ENCODE data around the gene CPLX3. TPM values are rescaled to one million over a fixed set of nuclear protein-coding genes. Genes with fewer than 3 reads are reported as not detected.

CPLX3 gene
- total RNA-seq, 1 experiment from 2014 or later, result 0.26 TPM

DNA sequence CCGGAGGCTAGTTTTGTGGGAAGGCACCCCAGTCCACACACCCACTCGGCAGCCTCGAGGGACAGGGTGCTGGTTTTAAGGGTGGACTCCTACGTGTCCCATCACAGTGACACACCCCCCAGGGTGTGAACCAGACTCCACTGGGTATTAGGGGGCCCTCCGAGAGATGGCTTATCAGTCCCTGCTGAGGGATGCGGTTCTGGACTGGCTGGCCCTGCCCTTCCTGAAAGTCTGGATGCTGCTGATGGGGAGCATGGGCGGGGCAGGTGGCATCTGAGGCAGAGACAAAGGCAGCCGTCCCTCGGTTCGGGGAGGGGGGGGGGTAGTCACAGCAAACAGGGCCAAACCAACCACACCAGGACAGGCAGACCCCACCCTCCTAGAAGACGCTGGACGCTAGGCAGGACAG, 17.5 kb downstream of the CPLX3 start:
- no peak for DNase-seq (ENCODE audit: low read depth)

DNA sequence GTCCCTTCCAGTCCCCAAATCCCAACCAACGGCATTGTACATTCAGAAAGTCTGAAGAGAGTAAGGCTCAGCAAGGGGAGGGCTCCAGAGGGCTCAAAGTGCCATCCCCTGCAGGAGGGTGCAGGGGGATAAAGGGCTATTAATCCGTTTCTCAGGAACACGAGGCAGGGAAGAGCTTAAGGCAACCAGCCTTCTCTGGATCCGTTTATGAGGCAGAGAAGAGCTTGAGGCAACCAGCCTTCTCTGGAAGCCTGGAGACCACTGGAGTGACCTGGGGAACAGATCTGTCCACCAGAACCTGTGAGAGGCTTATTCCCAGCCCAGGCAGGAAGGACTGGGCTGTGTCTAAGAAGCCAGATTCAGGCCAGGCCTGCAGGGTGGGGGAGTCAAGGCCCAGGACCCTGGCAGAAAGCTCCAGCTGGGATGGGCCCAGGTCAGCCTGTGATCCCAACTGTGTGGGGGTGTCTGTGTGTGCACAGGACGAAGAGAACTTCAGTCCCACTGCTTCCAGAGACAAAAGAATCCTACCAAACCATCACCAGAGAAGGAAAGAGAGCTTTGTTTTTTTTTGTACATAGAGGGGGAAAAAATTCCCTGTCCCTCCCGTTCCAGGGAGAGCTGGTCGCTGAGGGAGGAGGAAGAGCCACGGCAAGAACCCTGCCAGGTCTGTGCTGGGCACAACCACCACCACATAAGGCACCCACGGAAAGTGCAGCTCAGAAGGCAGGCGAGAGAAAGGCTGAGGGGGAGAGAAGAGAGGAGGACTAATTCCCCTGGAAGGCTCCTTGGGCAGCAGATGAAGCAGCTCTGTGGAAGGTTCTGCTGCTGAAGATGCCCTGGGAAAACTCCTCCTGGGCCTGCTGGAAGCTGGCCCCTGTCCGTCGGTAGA, 18.1 kb downstream of the CPLX3 start:
- DNase-seq (ENCODE audit: low read depth), result no peak

DNA sequence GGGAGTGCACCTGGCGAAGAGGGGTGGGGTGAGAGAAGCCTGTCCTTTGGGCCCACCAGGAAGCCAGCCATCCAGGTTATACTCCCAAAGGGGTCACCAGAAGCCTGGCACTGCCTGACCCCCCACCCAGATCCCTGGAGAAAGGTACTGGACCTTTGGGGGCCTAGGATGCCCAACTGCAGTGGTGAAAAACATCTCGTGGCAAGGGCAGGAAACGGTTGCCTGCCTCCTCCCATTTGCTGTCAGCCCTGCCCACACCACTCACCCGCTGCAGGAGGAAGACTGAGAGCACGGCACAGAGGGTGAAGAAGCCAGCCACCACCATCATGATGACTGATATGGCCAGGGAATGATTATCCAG, 18.8 kb downstream of the CPLX3 start:
- DNase-seq (ENCODE audit: low read depth), result no peak

DNA sequence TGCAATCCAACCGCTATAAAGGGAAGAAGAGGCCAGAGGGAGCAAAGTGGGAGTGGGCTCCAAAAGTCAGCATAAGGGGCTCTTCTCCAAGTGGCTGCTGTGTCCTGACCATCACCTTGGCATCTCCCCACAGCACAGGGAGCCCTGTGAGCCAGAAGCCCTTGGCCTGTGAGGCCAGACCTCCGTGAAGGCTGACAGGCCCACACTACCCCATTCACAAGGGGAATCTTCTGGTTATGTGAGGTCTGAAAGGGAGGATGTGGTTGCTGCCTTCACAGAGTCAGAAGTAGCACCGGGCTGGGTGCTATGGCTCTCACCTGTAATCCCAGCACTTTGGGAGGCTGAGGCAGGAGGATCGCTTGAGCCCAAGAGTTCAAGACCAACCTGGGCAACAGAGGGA, 19.2 kb downstream of the CPLX3 start:
- DNase-seq (ENCODE audit: low read depth), result no peak

DNA sequence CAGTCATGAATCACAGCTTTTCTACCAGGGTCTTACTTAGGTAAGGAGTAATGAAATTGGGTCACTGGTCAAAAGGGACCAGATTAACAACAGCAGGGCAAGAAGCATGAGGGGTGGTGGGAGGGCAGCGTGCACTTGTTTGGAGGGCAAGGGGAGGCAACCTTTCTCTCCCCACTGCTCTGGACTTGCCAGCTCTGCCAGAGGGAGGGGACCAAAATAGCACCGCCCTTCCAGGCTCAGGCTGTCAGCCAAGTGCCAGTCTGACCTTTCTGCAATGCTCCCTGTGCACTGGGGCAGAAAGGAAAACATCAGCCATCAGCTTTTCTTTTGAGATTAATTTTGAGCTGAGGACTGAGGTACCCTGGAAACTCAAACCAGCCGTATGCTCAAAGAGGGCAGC, 21.0 kb downstream of the CPLX3 start:
- DNase-seq (ENCODE audit: low read depth), result no peak

DNA sequence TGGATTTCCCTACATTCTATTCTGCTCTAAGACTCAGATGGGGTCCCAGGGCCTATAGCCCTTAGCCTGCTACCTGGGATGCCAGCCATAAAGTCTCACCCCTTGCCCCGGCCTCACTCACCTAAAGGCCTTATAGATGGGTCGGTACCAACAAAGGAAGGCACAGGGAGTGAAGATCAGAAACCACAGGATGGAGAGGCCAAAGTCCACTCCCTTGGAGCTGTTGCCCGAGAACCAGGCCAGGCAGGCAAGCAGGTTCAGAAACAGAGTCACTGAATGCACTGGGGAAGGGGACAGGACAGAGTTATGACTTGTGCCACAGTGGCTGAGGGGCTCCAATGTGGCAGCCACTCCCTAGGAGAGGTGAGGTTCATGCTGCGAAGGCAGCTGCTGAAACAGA, 24.0 kb downstream of the CPLX3 start:
- DNase-seq (ENCODE audit: low read depth), result no peak

DNA sequence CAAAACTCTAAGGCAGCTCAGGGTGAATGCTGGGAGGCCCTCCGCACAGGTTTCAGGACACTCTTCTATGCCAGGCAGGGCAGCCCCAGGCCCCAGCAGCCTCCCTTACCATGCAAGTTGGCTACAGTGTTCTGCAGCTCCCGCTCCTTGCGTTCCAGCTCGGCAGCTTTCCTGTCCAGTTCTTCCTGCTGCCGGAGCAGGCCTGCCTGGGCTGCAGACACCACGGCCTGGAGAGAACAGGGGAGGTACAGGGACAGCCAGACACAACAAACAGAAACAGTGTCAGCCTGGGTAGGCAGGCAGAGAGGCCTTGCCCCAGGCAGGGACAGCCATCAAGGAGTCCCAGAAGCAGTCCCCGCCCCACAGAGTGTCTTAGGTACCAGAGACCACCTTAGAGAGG, 25.5 kb downstream of the CPLX3 start:
- no peak for DNase-seq (ENCODE audit: low read depth)

DNA sequence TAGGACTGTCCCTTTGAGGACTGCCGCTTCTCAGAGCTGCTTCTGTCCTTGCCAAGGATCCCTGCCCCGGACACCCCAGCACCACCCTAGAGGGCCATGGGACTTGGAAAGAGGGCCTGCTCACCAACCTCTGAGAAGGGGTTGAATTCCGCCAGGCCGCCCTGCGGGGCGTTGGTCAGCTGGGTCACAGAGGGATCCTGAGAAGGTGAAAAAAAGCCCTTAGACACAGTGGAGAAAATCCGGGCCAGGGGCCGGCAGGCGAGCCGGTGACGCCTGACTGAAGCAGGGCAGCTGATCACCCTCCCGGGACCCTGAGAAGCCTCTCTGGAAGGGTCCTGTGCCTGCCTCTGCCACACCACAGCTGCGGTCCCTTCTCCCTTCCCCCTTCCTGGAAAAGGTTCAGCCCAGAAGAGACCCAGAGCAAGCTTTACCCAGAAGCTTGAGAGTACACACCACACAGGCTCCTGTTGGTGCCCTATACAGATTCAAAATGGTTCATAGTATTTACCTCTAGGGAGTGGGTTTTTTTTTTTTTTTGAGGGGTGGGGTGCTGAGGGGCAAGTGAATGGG, 28.1 kb downstream of the CPLX3 start:
- DNase-seq (ENCODE audit: low read depth), result no peak

DNA sequence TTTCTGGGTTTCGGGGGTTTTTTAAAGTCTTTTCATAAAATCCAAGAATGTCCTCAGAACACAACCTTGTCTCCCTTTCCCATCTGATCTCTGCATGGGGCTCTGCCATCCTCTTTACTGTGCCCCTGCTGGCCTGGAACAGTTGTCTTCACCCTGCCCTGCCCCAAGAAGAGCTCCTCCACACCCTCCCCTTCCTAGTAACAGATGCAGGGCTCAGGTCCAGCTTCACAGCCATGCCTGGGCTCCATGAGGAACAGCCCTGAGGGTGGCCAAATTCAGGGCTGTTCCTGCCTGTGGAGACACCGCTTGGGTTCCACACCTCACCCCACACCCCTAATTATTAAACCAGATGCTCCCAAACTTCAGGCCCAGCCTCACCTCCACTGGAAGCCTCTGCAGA, 29.4 kb downstream of the CPLX3 start:
- DNase-seq (ENCODE audit: low read depth), result no peak

DNA sequence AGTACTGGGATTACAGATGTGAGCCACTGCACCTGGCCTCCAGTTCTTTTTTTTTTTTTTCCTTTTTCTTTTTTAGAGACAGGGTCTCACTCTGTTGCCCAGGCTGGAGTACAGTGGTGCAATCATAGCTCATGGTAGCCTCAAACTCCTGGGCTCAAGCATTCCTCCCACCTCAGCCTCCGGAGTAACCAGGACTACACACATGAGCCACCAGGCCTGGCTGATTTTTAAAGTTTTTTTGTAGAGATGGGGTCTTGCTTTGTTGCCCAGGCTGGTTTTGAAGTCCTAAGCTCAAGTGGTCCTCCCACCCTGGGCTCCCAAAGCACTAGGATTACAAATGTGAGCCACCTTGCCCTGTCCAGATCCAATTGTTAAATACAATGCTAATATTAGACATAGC, 30.1 kb downstream of the CPLX3 start:
- no peak for DNase-seq (ENCODE audit: low read depth)

DNA sequence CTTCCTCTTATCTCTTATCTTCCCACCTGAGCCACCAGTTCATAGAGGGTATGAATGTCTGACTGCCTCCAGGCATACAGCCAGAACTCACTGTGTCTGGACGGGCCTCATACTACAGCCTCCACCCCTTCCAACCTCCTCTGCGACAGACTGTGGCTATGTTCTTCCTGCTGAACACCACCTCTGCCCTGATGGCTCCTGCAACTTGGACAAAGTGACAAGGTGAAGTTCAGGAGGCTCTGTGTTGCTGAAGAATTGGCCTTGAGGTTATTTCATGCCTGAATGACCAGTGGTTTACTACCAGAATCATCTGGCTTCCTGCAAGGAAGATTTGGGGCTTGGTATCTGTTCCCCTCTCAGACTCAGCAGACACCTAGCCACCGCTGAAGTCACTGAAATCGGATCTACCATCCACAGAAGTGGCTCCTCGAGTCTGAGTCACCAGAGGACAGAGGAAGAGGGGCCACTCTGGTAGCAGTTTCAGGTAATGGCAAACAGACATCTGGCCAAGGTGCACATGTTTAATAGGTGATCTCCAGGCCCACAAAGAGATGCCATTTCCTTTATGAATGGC, 30.7 kb downstream of the CPLX3 start:
- no peak for DNase-seq (ENCODE audit: low read depth)

DNA sequence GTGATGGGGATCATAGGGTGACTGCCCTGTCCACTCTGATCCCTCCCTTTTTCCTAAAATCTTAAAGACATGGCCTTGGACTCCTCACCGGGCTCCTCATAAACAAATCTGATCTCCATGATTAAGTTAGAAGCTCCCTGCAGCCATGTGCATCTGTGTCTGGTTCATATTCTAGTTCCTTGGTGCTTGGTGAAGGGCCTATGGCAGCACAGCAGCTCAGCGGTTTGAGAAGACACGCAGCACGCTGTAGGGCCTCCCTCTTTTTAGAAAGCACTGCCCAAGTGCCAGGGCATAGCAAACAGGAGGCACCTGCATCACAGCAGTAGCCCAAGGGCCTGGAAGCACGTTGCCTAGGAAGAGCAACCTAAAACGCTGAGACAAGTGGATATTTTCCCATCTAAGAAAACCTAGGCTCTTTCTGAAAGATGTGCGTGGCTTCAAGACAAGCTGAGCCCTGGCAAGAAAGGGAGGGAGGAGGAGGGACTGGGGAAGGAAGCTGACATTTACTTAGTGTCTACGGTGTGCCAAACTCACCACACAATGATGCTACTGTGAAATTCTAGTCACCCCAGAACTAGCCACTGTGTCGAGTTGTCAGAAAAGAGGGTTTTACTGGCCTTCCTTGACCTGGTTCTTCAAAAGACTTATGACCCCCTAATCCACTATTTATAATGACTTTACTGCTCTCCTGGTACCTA, 31.4 kb downstream of the CPLX3 start:
- DNase-seq (ENCODE audit: low read depth), result no peak

DNA sequence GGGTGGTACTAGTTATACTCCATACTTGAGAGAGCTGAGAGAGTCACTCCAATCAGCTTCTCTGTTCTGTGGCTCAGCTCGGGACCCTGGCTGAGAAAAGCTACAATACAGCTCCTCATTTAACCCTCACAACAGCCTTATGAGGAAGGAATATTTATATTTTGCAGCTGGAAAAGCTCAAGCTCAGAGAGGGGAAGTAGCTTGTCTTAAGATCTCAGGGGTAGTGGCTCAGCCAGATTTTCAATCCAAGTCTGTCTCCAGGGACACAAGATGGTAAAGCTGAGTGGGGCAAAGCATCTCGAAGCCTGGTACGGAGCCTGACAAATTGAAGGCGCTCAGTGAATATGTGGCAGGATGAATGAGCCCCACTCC, 31.9 kb downstream of the CPLX3 start:
- no peak for DNase-seq (ENCODE audit: low read depth)

DNA sequence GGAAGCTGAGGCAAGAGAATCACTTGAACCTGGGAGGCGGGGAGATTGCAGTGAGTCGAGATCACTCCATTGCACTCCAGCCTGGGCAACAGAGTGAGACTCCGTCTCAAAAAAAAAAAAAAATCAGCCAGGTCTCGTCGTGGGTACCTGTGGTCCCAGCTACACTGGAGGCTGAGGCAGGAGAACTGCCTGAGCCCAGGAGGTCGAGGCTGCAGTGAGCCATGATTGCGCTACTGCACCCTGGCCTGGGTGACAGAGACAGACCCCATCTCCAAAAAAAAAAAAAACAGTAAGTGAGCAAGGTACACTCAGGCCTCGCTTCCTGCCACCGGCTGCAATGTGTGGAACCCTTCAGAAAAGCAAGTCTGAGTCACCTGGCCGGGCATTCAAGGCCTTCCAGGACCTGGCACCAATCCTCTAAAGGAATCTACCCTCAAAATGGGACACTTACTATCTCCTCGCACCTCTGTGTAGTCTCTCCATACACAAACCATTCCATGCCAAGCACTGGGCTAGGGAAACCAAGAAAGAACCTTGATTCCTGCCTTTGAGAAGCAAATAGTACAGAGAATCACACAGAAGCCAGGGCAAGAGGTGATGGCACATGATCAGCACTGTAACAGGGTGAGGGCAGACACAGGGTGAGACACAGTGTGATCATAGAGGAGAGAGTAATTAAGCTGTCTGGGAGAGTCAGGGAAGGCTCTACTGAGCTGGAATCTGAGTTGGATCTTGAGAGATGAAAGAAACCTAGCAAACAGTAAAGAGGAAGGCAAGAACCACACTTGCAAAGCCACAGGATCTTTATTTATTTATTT, 37.0 kb downstream of the CPLX3 start:
- DNase-seq (ENCODE audit: low read depth), result peak; percentile 77

DNA sequence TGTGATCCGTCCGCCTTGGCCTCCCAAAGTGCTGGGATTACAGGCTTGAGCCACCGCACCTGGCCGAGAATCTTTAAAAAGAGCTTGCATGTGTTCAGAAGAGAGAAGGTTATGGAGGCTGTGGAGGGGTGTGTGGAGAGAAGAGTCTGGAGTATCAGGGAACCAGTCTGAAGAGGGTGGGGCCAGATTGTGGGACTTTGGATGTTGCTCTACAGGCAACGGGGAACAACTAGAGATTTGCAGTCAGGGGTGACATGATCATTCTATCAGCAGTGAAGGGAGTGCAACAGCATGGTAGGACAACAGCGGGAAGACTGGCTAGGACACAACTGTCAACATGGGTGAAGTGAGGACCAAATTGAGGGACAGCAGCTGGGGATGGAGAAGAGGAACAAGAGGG, 37.9 kb downstream of the CPLX3 start:
- no peak for DNase-seq (ENCODE audit: low read depth)

DNA sequence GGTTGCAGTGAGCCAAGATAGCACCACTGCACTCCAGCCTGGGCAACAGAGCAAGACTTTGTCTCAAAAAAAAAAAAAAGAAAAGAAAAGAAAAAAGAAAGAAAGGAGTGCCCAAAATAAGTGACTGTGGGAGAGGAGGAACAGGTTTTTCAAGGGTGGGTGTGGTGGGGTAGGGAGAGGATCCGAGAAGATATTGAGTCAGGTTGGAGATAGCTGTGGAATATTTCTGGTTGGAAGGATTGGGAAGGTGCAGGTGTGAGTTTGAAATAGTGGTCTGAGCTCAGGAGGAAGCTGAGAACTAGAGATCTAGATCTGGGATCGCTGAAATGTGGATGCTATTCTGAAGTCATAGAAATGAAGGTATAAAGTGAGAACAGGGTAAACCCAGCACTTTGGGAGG, 38.9 kb downstream of the CPLX3 start:
- DNase-seq (ENCODE audit: low read depth), result no peak

DNA sequence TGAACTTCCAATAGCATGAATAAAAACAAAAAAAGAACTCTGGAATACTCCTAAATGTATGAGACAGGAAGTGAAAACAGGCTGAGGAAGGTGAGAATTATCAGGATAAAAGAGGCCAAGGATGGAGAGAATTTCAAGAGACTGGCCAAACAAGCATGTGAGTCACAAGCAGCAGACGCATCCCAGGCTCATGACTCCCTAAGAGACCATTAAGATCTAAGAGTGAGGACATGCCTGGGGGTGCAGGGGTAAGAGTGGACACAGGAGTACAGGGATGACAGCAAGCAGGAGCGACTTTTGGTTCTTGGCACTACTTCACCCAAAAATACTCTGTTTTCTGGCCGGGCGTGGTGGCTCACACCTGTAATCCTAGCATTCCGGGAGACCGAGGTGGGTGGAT, 39.7 kb downstream of the CPLX3 start:
- DNase-seq (ENCODE audit: low read depth), result peak; percentile 73

DNA sequence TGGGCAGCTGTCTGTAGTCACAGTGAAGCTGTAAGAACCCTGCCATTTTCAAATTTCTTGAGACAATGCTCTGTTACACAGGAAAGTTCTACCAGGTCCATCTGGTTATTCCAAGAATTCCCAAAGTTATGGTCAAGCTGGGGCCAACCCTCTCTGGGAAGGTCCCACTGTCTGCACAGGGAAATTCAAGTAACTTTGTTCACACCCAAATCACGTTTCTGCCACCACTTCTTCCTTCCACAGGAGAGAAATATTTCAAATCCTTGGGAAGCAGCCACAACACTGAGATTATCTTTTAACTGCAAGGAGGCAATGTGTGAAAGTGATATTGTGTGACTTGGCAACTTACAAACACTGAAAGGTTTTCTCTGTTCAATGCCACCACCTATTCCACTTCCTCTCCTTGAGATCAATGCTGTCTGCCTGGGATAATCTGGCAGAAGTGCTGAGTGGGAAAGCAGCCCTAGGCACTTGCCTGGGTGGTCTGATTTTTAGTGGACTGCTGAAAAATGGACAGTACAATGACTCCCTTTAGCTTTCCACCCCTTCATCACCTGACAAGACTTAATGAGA, 41.1 kb downstream of the CPLX3 start:
- DNase-seq (ENCODE audit: low read depth), result no peak

DNA sequence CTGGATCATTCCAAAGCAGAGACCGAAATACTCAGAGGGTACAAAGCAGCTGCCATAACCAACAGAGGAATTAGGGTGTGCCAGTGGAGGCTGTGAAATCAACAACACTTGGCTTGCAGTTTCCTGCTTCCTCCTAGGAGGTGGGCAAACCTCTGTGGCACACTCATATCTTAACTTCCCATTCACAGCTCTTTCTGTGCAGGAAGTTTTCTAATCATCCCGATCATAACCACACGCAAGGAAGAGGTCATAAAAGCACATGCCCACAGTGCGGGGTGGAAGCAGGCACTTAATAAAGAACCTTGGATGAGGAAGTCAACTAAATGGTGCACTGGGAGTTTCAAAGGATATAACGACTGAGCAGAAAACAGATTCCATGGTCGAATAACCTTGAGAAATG, 41.6 kb downstream of the CPLX3 start:
- DNase-seq (ENCODE audit: low read depth), result no peak

DNA sequence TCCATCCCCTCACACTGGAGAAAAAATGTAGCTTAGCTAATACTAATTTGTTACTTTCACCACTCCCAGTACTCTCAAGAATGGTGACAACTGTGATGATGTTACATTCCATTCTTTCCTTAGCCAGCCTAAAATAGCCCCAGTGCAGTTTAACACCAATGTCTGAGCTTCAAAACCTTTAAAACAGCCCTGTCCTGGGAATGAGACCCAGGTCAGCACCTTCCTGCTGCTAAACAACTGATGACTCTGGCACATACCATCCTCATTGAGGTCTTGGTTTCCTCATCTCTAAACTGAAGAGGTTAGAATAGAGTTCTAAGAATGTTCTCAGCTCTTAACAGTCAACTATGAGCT, 42.9 kb downstream of the CPLX3 start:
- DNase-seq (ENCODE audit: low read depth), result no peak

DNA sequence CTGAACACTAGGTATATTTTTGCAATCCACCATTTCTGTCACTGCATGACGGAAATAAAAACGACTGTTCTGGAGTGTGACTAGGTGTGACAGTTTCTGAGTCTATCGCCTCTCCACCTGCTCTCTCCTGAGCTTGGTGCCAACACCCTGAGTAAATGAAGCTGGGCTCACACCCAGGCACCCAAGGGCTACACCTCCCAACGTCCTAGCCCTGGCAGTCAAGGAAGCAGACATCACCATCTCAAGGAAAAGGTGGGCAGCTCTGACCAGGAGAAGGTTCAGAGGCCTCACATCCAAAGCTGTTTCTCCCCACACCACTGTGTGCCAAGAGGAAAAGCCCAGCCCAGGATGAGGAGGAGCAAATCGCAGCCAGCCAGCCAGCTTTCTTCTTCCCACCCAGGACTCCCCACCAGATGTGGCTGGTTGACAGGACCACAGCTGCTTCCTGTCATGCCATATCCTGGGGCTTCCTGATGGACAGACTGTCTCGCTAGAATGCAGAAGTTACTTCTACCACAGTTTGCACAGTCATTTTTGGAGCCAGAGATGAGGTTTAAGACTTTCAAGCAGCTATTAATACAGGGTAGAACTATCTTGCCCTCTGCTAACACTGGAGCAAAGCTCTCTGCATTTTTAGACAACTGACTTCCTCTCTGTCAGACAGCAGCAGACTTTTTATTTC, 43.4 kb downstream of the CPLX3 start:
- DNase-seq (ENCODE audit: low read depth), result peak; percentile 20
